BLaER1 treated with 17β-estradiol and CSF1 and Interleukin-3, amounts not matched to agents 10 nM and 100 nM (cell line): ENCODE data around the gene TENM4.

Source experiments
- H3K27ac ChIP-seq, 11 experiments: shearing (Covaris generic); formaldehyde crosslinking; 2 replicates each; pipeline ENCODE4 v1.8.1; 2022
- H3K27me3 ChIP-seq, 11 experiments: shearing (Covaris generic); formaldehyde crosslinking; 2 replicates each; pipeline ENCODE4 v1.8.1; 2022
- H3K36me3 ChIP-seq, 11 experiments: shearing (Covaris generic); formaldehyde crosslinking; 2 replicates each; pipeline ENCODE4 v1.8.1; 2022
- H3K4me1 ChIP-seq, 10 experiments: shearing (Covaris generic); formaldehyde crosslinking; 2 replicates each; pipeline ENCODE4 v1.8.1; 2022
- H3K4me2 ChIP-seq, 11 experiments: shearing (Covaris generic); formaldehyde crosslinking; 2 replicates each; pipeline ENCODE4 v1.8.1; 2022
- H3K4me3 ChIP-seq, 10 experiments: shearing (Covaris generic); formaldehyde crosslinking; 2 replicates each; pipeline ENCODE4 v1.8.1; 2022
- H3K9ac ChIP-seq, 11 experiments: shearing (Covaris generic); formaldehyde crosslinking; 2 replicates each; pipeline ENCODE4 v1.8.1; 2022
- H3K9me3 ChIP-seq, 11 experiments: shearing (Covaris generic); formaldehyde crosslinking; replicated peaks in 1 of 11; 2 replicates each; pipeline ENCODE4 v1.8.1; 2022
- H4K20me1 ChIP-seq, 11 experiments: shearing (Covaris generic); formaldehyde crosslinking; 2 replicates each; pipeline ENCODE4 v1.8.1; 2022
- Cebpa-rat ChIP-seq, 11 experiments: shearing (Covaris generic); IDR thresholded peaks; 2 replicates each; pipeline ENCODE4 v1.8.1; 2022

Gene TENM4

GRCh38 chr11:79273781-79274180, 167.0 kb downstream of the TENM4 start:
- no peaks in the 10 kb centered on the region for H4K20me1 ChIP-seq
- H3K36me3 ChIP-seq = no peaks in the 10 kb centered on the region; a peak in 1 of 22 replicates
- no peak overlapping the region for H3K9ac ChIP-seq
- no peak overlapping the region for H3K4me3 ChIP-seq
- no peaks in the 10 kb centered on the region for H3K27me3 ChIP-seq
- H3K9me3 ChIP-seq = no peaks in the 10 kb centered on the region
- H3K4me1 ChIP-seq = peaks cover 0 to 47% (median 15%) of the 10 kb centered on the region in 10 experiments; a peak in 14 of 20 replicates
- H3K4me2 ChIP-seq = no peak overlapping the region
- TF ChIP-seq Cebpa-rat (IDR thresholded peaks at IDR 0.05) = no peak
- no peak overlapping the region for H3K27ac ChIP-seq

GRCh38 chr11:79269611-79270307, 171.1 kb downstream of the TENM4 start:
- Histone ChIP-seq H3K4me3 (no peak overlapping the region), H3K4me2 (peak overlapping the region in 3 of 11 experiments; percentile 25 to 31 (median 27); a peak in 6 of 22 replicates), H3K9ac (no peak overlapping the region; a peak in 1 of 22 replicates), H3K4me1 (peaks cover 0 to 22% (median 0%) of the 10 kb centered on the region in 10 experiments; a peak in 9 of 20 replicates), H3K9me3 (no peaks in the 10 kb centered on the region), H3K27ac (no peak overlapping the region), H4K20me1 (no peaks in the 10 kb centered on the region), H3K27me3 (no peaks in the 10 kb centered on the region), H3K36me3 (no peaks in the 10 kb centered on the region; a peak in 1 of 22 replicates)
- no peak for TF ChIP-seq Cebpa-rat (IDR thresholded peaks at IDR 0.05)

GRCh38 chr11:79266396-79266795, 174.4 kb downstream of the TENM4 start:
- H3K9ac ChIP-seq = no peak overlapping the region
- H3K9me3 ChIP-seq = no peaks in the 10 kb centered on the region
- H3K4me2 ChIP-seq = no peak overlapping the region
- no peaks in the 10 kb centered on the region for H3K27me3 ChIP-seq
- H3K4me3 ChIP-seq = no peak overlapping the region
- H3K36me3 ChIP-seq = no peaks in the 10 kb centered on the region
- no peak overlapping the region for H3K27ac ChIP-seq
- H3K4me1 ChIP-seq = peaks cover 0 to 32% (median 14%) of the 10 kb centered on the region in 10 experiments; a peak in 13 of 20 replicates
- no peak for TF ChIP-seq Cebpa-rat (IDR thresholded peaks at IDR 0.05)
- no peaks in the 10 kb centered on the region for H4K20me1 ChIP-seq

GRCh38 chr11:79265756-79266322, 175.0 kb downstream of the TENM4 start:
- no peak overlapping the region for H3K9ac ChIP-seq

GRCh38 chr11:79264284-79264683, 176.5 kb downstream of the TENM4 start:
- Histone ChIP-seq H3K9me3 (no peaks in the 10 kb centered on the region), H3K27ac (no peak overlapping the region)
- TF ChIP-seq Cebpa-rat (IDR thresholded peaks at IDR 0.05) = no peak

More at GRCh38 chr11:79265756-79266322, 175.0 kb downstream of the TENM4 start:
- Histone ChIP-seq H3K4me3 (no peak overlapping the region), H3K4me1 (peaks cover 0 to 29% (median 14%) of the 10 kb centered on the region in 10 experiments; a peak in 13 of 20 replicates), H3K9me3 (no peaks in the 10 kb centered on the region), H3K4me2 (no peak overlapping the region), H3K27me3 (no peaks in the 10 kb centered on the region), H4K20me1 (no peaks in the 10 kb centered on the region), H3K27ac (no peak overlapping the region), H3K36me3 (no peaks in the 10 kb centered on the region)
- no peak for TF ChIP-seq Cebpa-rat (IDR thresholded peaks at IDR 0.05)

GRCh38 chr11:79263001-79263400, 177.8 kb downstream of the TENM4 start:
- H3K4me1 ChIP-seq = peaks cover 0 to 17% (median 12%) of the 10 kb centered on the region in 10 experiments; a peak in 13 of 20 replicates
- H3K9me3 ChIP-seq = no peaks in the 10 kb centered on the region
- no peak overlapping the region for H3K9ac ChIP-seq
- no peak for TF ChIP-seq Cebpa-rat (IDR thresholded peaks at IDR 0.05)
- H4K20me1 ChIP-seq = no peaks in the 10 kb centered on the region
- H3K4me3 ChIP-seq = no peak overlapping the region
- no peaks in the 10 kb centered on the region for H3K27me3 ChIP-seq
- H3K27ac ChIP-seq = no peak overlapping the region
- H3K36me3 ChIP-seq = no peaks in the 10 kb centered on the region
- H3K4me2 ChIP-seq = peak overlapping the region in 7 of 11 experiments; percentile 6 to 46 (median 38); a peak in 9 of 22 replicates

More at GRCh38 chr11:79264284-79264683, 176.5 kb downstream of the TENM4 start:
- Histone ChIP-seq H3K4me2 (no peak overlapping the region), H3K4me3 (no peak overlapping the region), H3K36me3 (no peaks in the 10 kb centered on the region), H3K4me1 (peaks cover 0 to 20% (median 12%) of the 10 kb centered on the region in 10 experiments; a peak in 13 of 20 replicates), H4K20me1 (no peaks in the 10 kb centered on the region), H3K9ac (no peak overlapping the region), H3K27me3 (no peaks in the 10 kb centered on the region)

GRCh38 chr11:79262221-79262620, 178.6 kb downstream of the TENM4 start:
- H3K27me3 ChIP-seq = no peaks in the 10 kb centered on the region
- H4K20me1 ChIP-seq = no peaks in the 10 kb centered on the region
- no peak overlapping the region for H3K9ac ChIP-seq
- H3K4me2 ChIP-seq = peak overlapping the region in 8 of 11 experiments; percentile 13 to 46 (median 36); a peak in 13 of 22 replicates
- no peak for TF ChIP-seq Cebpa-rat (IDR thresholded peaks at IDR 0.05)
- H3K9me3 ChIP-seq = no peaks in the 10 kb centered on the region
- H3K27ac ChIP-seq = no peak overlapping the region; a peak in 1 of 22 replicates
- no peak overlapping the region for H3K4me3 ChIP-seq
- no peaks in the 10 kb centered on the region; a peak in 1 of 22 replicates for H3K36me3 ChIP-seq
- peaks cover 0 to 17% (median 12%) of the 10 kb centered on the region in 10 experiments; a peak in 13 of 20 replicates for H3K4me1 ChIP-seq

GRCh38 chr11:79261684-79262083, 179.1 kb downstream of the TENM4 start:
- peaks cover 0 to 17% (median 12%) of the 10 kb centered on the region in 10 experiments; a peak in 13 of 20 replicates for H3K4me1 ChIP-seq
- no peaks in the 10 kb centered on the region for H4K20me1 ChIP-seq
- H3K27ac ChIP-seq = no peak overlapping the region; a peak in 1 of 22 replicates
- no peaks in the 10 kb centered on the region for H3K9me3 ChIP-seq
- H3K9ac ChIP-seq = no peak overlapping the region
- peak overlapping the region in 5 of 11 experiments; percentile 13 to 46 (median 39); a peak in 7 of 22 replicates for H3K4me2 ChIP-seq
- no peaks in the 10 kb centered on the region; a peak in 1 of 22 replicates for H3K36me3 ChIP-seq
- no peaks in the 10 kb centered on the region for H3K27me3 ChIP-seq
- no peak for TF ChIP-seq Cebpa-rat (IDR thresholded peaks at IDR 0.05)
- no peak overlapping the region for H3K4me3 ChIP-seq

- H3K4me1 ChIP-seq = peaks cover 0 to 17% (median 12%) of the 10 kb centered on the region in 10 experiments; a peak in 13 of 20 replicates
- no peaks in the 10 kb centered on the region; a peak in 1 of 22 replicates for H3K36me3 ChIP-seq
- no peak overlapping the region for H3K4me2 ChIP-seq
- no peaks in the 10 kb centered on the region for H4K20me1 ChIP-seq
- no peak overlapping the region for H3K27ac ChIP-seq
- H3K9ac ChIP-seq = no peak overlapping the region
- no peaks in the 10 kb centered on the region; a peak in 1 of 22 replicates for H3K9me3 ChIP-seq
- no peak for TF ChIP-seq Cebpa-rat (IDR thresholded peaks at IDR 0.05)
- H3K27me3 ChIP-seq = no peaks in the 10 kb centered on the region
- H3K4me3 ChIP-seq = no peak overlapping the region
Measured at GRCh38 chr11:79259800-79260199, 181.0 kb downstream of the TENM4 start.
